GM12801 (cell line): ENCODE data around the gene GPX6.

Source experiments
- TF ChIP-seq, protein P1 (sequence below): IDR thresholded peaks from one replicate; pipeline ENCODE4 v1.5.1; 2011; ENCODE audit warnings: control low read depth; ENCODE audit not compliant: insufficient read length; ENCODE audit errors: extremely low read depth

GPX6 gene

GRCh38 chr6:28497306-28497705 is 18.3 kb downstream of the GPX6 start:
- TF ChIP-seq, protein P1, sequence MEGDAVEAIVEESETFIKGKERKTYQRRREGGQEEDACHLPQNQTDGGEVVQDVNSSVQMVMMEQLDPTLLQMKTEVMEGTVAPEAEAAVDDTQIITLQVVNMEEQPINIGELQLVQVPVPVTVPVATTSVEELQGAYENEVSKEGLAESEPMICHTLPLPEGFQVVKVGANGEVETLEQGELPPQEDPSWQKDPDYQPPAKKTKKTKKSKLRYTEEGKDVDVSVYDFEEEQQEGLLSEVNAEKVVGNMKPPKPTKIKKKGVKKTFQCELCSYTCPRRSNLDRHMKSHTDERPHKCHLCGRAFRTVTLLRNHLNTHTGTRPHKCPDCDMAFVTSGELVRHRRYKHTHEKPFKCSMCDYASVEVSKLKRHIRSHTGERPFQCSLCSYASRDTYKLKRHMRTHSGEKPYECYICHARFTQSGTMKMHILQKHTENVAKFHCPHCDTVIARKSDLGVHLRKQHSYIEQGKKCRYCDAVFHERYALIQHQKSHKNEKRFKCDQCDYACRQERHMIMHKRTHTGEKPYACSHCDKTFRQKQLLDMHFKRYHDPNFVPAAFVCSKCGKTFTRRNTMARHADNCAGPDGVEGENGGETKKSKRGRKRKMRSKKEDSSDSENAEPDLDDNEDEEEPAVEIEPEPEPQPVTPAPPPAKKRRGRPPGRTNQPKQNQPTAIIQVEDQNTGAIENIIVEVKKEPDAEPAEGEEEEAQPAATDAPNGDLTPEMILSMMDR: no peak

DNA sequence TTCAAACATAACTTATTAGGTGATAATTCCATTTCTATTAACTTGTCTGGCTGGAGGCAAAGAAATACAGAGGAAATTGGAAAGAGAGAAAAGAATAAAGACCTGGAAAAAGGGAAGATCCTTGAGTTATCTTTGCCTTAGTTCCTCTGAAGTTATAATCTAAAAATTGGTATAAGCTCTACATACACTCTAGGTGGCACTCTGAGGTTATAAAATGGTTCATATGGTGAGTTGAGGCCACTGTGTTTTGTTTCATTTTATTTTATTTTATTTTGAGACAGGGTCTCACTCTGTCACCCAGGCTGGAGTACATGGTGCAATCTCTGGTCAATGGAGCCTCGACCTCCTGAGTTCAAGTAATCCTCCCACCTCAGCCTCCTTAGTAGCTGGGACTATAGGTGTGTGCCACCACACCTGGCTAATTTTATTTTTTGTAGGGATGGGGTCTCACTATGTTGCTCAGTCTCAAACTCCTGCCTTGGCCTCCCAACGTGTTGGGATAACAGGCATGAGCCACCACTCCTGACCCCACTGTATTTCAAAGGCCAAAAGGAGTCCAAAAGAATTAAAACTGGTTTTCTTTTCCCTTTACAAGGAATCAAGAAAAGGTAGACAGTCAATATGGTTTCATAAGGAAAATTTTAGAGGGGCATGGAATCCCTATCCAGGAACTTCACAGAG is 19.4 kb downstream of the GPX6 start:
- TF ChIP-seq, protein P1: no peak

GRCh38 chr6:28491984-28492317 is 23.6 kb downstream of the GPX6 start:
- TF ChIP-seq, protein P1: no peak

- TF ChIP-seq, protein P1: no peak
Observed at GRCh38 chr6:28490205-28490890, 25.2 kb downstream of the GPX6 start.

- TF ChIP-seq, protein P1: no peak
Observed at GRCh38 chr6:28489366-28490204, 26.0 kb downstream of the GPX6 start.

DNA sequence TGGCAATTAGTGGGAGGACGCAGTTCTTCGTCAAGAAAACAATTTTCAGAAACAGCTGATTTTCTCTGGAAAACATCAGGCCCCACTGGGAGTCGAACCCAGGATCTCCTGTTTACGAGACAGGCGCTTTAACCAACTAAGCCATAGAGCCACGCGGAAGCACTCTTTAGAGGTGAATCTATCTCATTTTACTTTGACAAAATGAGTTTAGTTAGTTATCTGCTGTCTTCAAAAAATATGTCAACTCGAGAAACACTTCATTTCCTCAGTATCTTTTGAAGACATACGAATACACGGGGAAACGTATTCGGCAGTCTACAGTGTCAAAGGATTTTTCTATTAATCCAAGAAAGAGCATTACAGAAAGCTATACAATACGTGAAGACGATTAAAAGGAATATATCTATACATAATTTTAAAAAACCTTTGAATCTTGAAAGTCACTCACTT is 26.7 kb downstream of the GPX6 start:
- TF ChIP-seq, protein P1: no peak
